Effector memory CD8-positive, alpha-beta T cell (primary cell): ENCODE results near the gene CYSTM1.
A peak's percentile ranks its signal among the peaks of the same experiment; 100 is the strongest.
"Not testable (repeated sequence)": the region's sequence is repeated elsewhere in the genome, so short reads cannot be mapped to it uniquely, and the experiment has no call there.

Source experiments
- ATAC-seq: fragments of 150-1000 bp; cut with Tn5 transposase; replicated peaks from 2 replicates; pipeline ENCODE4 v1.10.0; 2021; ENCODE audit warnings: mild to moderate bottlenecking, moderate library complexity
- DNase-seq, 3 experiments: peaks; one replicate each; pipeline ENCODE4 v3.0.0; 2021
- H3K27ac Mint-ChIP-seq, 2 donors: one replicate each; pipeline ENCODE4 v1.8.0; 2022; ENCODE audit warnings: mild to moderate bottlenecking in 2 of 2, mixed read lengths in 2 of 2, moderate library complexity in 2 of 2
- H3K27me3 Mint-ChIP-seq, 2 donors: one replicate each; pipeline ENCODE4 v1.8.0; 2022; ENCODE audit warnings: mixed read lengths in 2 of 2
- H3K36me3 Mint-ChIP-seq: one replicate; pipeline ENCODE4 v1.8.0; 2022; ENCODE audit warnings: mild to moderate bottlenecking, moderate library complexity, mixed read lengths; ENCODE audit not compliant: insufficient read depth
- H3K4me1 Mint-ChIP-seq, 2 donors: one replicate each; pipeline ENCODE4 v1.8.0; 2022; ENCODE audit warnings: low read depth in 2 of 2, mixed read lengths in 2 of 2
- H3K4me3 Mint-ChIP-seq, 2 donors: one replicate each; pipeline ENCODE4 v1.8.0; 2022; ENCODE audit warnings: mild to moderate bottlenecking in 2 of 2, mixed read lengths in 2 of 2, moderate library complexity in 2 of 2
- H3K9me3 Mint-ChIP-seq, 2 donors: one replicate each; pipeline ENCODE4 v1.8.0; 2022; ENCODE audit warnings: mixed read lengths in 2 of 2

The CYSTM1 gene

DNA sequence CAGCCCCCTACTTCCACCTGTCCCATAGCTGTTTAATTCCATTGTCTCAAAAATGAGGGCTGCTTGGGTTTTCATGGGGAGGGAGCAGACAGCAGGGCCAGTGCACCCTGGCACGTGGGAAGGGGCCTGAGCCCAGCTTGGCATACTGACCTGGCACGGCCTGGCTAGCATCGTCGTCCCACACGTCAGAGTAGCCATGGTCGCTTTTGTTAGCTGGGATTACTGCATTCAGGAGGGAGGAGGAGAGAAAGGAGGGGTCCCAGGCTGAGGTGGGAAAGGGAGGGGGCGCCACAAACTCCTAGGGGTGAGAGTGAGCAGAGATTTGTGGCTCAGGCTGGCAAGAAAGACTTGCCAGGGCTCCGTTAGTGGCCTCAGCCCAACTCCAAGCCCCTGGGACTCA is 21.1 kb upstream of the CYSTM1 start:
- ATAC-seq (no peak), DNase-seq (no peak)
- H3K9me3 Mint-ChIP-seq = no peaks in the 10 kb centered on the region
- no peak overlapping the region for H3K27ac Mint-ChIP-seq
- H3K36me3 Mint-ChIP-seq = no peaks in the 10 kb centered on the region
- H3K27me3 Mint-ChIP-seq = no peaks in the 10 kb centered on the region
- peaks cover 6 to 8% of the 10 kb centered on the region in 2 donors for H3K4me1 Mint-ChIP-seq
- H3K4me3 Mint-ChIP-seq = no peak overlapping the region

DNA sequence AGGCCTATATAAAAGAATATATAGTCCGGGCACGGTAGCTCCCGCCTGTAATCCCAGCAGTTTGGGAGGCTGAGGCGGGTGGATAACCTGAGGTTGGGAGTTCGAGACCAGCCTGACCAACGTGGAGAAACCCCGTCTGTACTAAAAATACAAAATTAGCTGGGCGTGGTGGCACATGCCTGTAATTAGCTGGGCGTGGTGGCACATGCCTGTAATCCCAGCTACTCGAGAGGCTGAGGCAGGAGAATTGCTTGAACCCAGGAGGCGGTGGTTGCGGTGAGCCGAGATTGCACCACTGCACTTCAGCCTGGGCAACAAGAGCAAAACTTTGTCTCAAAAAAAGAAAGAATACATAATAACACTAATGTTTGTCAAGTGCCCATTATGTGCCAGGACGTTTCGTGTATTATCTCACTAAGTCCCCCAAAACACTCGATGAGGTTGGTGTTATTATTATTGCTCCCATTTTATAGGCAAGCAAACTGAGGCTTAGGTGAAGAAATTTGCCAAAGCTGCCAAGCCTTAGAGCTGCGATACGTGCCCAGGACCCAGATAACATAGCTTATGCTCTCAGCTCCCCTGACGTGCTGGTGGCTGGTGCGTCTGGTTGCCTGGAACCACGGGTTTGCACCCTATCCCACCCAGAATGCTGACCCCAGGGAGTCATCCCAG is 20.1 kb upstream of the CYSTM1 start:
- ATAC-seq, H3K4me3 Mint-ChIP-seq, DNase-seq, H3K36me3 Mint-ChIP-seq, H3K9me3 Mint-ChIP-seq, H3K27ac Mint-ChIP-seq, H3K4me1 Mint-ChIP-seq, H3K27me3 Mint-ChIP-seq: not testable (repeated sequence)

DNA sequence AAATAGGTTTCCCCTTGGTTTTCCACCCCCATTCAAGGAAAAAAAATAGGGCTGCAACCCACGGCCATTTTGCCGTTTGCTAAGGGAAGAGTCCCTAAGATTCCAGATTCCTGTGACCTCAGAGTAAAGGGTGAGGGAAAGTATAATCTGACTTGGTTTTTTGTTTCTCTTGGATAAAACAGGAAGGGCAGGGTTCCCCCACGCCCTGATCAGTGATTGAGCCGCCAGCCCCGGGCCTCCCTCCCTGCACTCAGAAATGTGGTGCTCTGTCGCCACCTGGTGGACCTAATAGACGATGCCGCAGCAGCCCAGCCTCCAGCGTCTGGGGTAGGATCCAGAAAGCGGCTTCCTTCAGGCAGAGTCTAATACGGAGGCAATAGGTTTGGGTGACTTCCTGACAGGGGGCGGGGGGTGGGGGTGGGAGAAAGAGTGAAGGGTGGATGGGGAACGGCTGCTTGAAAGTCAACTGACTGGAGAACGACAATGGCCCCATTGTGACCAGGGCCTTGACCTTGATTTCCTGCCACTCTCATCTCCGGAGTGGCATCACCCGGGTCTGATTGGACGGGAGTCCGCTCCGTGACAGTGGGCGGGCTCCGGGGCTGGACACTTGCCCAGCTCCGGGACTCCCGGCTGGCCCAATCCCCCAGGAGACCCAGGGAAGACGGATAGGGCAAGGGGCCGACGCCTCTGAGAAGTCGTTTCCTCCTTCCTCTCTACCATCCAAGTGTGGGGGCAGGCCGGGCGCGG is 17.8 kb upstream of the CYSTM1 start:
- DNase-seq (peak; percentile 87 to 91 (median 89)), ATAC-seq (peak; percentile 100)
- H3K4me3 Mint-ChIP-seq = peak overlapping the region; percentile 31 to 41
- no peaks in the 10 kb centered on the region for H3K9me3 Mint-ChIP-seq
- no peaks in the 10 kb centered on the region for H3K36me3 Mint-ChIP-seq
- H3K27me3 Mint-ChIP-seq = no peaks in the 10 kb centered on the region
- peak overlapping the region in 1 of 2 donors; percentile 12 for H3K27ac Mint-ChIP-seq
- peaks cover 5 to 6% of the 10 kb centered on the region in 2 donors for H3K4me1 Mint-ChIP-seq

- H3K9me3 Mint-ChIP-seq = no peaks in the 10 kb centered on the region
- H3K27me3 Mint-ChIP-seq = no peaks in the 10 kb centered on the region
- no peaks in the 10 kb centered on the region for H3K36me3 Mint-ChIP-seq
- no peak overlapping the region for H3K4me3 Mint-ChIP-seq
- DNase-seq (no peak), ATAC-seq (no peak)
- peaks cover 5 to 6% of the 10 kb centered on the region in 2 donors for H3K4me1 Mint-ChIP-seq
- no peak overlapping the region for H3K27ac Mint-ChIP-seq
These were observed 15.7 kb upstream of the CYSTM1 start for GRCh38 chr5:140159014-140159927.

GRCh38 chr5:140162275-140162674 is 12.7 kb upstream of the CYSTM1 start:
- no peak for DNase-seq
- no peak overlapping the region for H3K4me3 Mint-ChIP-seq
- no peak for ATAC-seq
- peaks cover 0 to 2% of the 10 kb centered on the region in 2 donors for H3K4me1 Mint-ChIP-seq
- peak overlapping the region in 1 of 2 donors; percentile 21 for H3K27ac Mint-ChIP-seq
- no peaks in the 10 kb centered on the region for H3K27me3 Mint-ChIP-seq
- no peaks in the 10 kb centered on the region for H3K9me3 Mint-ChIP-seq
- H3K36me3 Mint-ChIP-seq = no peaks in the 10 kb centered on the region

DNA sequence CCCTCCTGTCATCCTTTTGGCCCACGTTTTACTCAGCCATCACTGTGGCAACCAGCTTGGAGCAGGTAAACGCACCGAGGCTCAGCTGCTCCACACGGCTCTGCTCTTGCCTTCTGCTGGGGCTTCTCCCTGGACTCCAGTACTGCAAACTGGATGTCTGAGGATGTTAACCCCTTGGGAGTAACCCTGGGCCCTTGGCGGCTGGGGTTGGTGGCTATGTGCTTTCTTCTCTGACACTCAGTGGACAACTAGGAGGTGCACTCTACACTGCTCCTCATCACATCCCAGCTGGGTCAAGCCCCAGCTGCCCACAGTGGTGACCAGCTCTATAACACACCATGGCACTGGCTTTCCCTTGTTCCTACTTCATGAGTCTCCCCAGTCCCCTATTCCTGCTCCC is 12.2 kb upstream of the CYSTM1 start:
- Mint-ChIP-seq H3K27me3 (no peaks in the 10 kb centered on the region), H3K36me3 (no peaks in the 10 kb centered on the region), H3K9me3 (no peaks in the 10 kb centered on the region), H3K4me3 (no peak overlapping the region), H3K27ac (no peak overlapping the region), H3K4me1 (no peaks in the 10 kb centered on the region)
- ATAC-seq = no peak
- DNase-seq = no peak

- ATAC-seq = no peak
- Mint-ChIP-seq H3K27ac (peak overlapping the region in 1 of 2 donors; percentile 20), H3K27me3 (no peaks in the 10 kb centered on the region)
These were observed 9.7 kb upstream of the CYSTM1 start for GRCh38 chr5:140165101-140165922.

GRCh38 chr5:140165923-140166270 is 9.1 kb upstream of the CYSTM1 start:
- Mint-ChIP-seq H3K4me3 (no peak overlapping the region), H3K9me3 (no peaks in the 10 kb centered on the region), H3K36me3 (no peaks in the 10 kb centered on the region), H3K27me3 (no peaks in the 10 kb centered on the region), H3K27ac (no peak overlapping the region), H3K4me1 (no peaks in the 10 kb centered on the region)
- ATAC-seq (no peak), DNase-seq (no peak)

More at GRCh38 chr5:140165101-140165922, 9.7 kb upstream of the CYSTM1 start:
- Mint-ChIP-seq H3K36me3 (no peaks in the 10 kb centered on the region), H3K4me1 (no peaks in the 10 kb centered on the region), H3K9me3 (no peaks in the 10 kb centered on the region), H3K4me3 (no peak overlapping the region)
- no peak for DNase-seq

- ATAC-seq = no peak
These were observed 8.1 kb upstream of the CYSTM1 start for GRCh38 chr5:140166911-140167310.

GRCh38 chr5:140168371-140168770 is 6.6 kb upstream of the CYSTM1 start:
- H3K27me3 Mint-ChIP-seq = no peaks in the 10 kb centered on the region
- DNase-seq = no peak
- ATAC-seq = no peak
- H3K9me3 Mint-ChIP-seq = no peaks in the 10 kb centered on the region
- H3K27ac Mint-ChIP-seq = no peak overlapping the region
- H3K4me1 Mint-ChIP-seq = no peaks in the 10 kb centered on the region
- H3K4me3 Mint-ChIP-seq = no peak overlapping the region
- H3K36me3 Mint-ChIP-seq = peaks cover 3% of the 10 kb centered on the region

More at GRCh38 chr5:140166911-140167310, 8.1 kb upstream of the CYSTM1 start:
- Mint-ChIP-seq H3K27me3 (no peaks in the 10 kb centered on the region), H3K4me3 (no peak overlapping the region), H3K9me3 (no peaks in the 10 kb centered on the region), H3K4me1 (no peaks in the 10 kb centered on the region), H3K27ac (no peak overlapping the region), H3K36me3 (peaks cover 3% of the 10 kb centered on the region)
- DNase-seq = no peak

- DNase-seq (no peak), ATAC-seq (no peak)
- H3K9me3 Mint-ChIP-seq = no peaks in the 10 kb centered on the region
- no peaks in the 10 kb centered on the region for H3K27me3 Mint-ChIP-seq
- H3K36me3 Mint-ChIP-seq = peaks cover 3% of the 10 kb centered on the region
- H3K4me3 Mint-ChIP-seq = no peak overlapping the region
- H3K4me1 Mint-ChIP-seq = peaks cover 0 to 1% of the 10 kb centered on the region in 2 donors
- no peak overlapping the region for H3K27ac Mint-ChIP-seq
These were observed 5.6 kb upstream of the CYSTM1 start for GRCh38 chr5:140169410-140169809.

DNA sequence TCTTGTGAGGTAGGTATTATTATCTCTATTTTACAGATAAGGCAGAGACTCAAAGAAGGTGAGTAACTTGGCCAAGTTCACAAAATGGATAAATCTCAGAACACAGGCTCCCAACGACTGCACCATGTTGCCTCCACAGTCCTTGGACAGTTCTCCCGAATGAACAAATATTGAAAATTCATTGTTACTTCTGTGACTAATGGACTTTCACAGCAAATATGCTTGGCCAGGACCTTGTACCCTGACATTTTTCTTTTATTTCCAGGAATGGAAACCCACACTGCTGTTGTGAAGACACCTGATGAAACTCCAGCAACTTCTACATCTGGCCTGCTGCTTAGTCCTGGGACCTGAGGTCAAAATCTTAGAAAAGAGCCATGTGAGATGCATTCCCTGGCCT is 2.5 kb upstream of the CYSTM1 start:
- no peaks in the 10 kb centered on the region for H3K27me3 Mint-ChIP-seq
- DNase-seq = no peak
- ATAC-seq = no peak

GRCh38 chr5:140174014-140174413 is 974 bp upstream of the CYSTM1 start:
- Mint-ChIP-seq H3K27me3 (no peaks in the 10 kb centered on the region), H3K4me1 (peaks cover 12 to 13% of the 10 kb centered on the region in 2 donors), H3K36me3 (peaks cover 22% of the 10 kb centered on the region), H3K9me3 (no peaks in the 10 kb centered on the region), H3K4me3 (peak overlapping the region; percentile 93 to 95), H3K27ac (peak overlapping the region; percentile 98)
- ATAC-seq (no peak), DNase-seq (no peak)

More for the DNA sequence above, 2.5 kb upstream of the CYSTM1 start:
- H3K36me3 Mint-ChIP-seq = peaks cover 22% of the 10 kb centered on the region
- no peak overlapping the region for H3K4me3 Mint-ChIP-seq
- peaks cover 12 to 13% of the 10 kb centered on the region in 2 donors for H3K4me1 Mint-ChIP-seq
- no peaks in the 10 kb centered on the region for H3K9me3 Mint-ChIP-seq
- H3K27ac Mint-ChIP-seq = no peak overlapping the region
